GM18499 (cell line): ENCODE data around the gene RTP5.

Experiments
- ATAC-seq: cut with Tn5 transposase; IDR thresholded peaks from one replicate; pipeline ENCODE4 v1.9.1; 2021; ENCODE audit warnings: moderate number of reproducible peaks; ENCODE audit not compliant: insufficient read depth, unreplicated experiment

Gene RTP5

GRCh38 chr2:241857041-241857541, 12.4 kb upstream of the RTP5 start:
- ATAC-seq: no peak

- no peak for ATAC-seq
These were observed 11.9 kb upstream of the RTP5 start for GRCh38 chr2:241857572-241858121.

GRCh38 chr2:241858206-241859016, 11.1 kb upstream of the RTP5 start, which contains the start of gene PDCD1:
Gene PDCD1 (minus strand): TSS chr2:241858894. CDS start chr2:241858838, 56 bp downstream.
- no peak for ATAC-seq

- ATAC-seq: no peak
These were observed 10.5 kb upstream of the RTP5 start for GRCh38 chr2:241859017-241859435.

GRCh38 chr2:241859436-241860183, 9.9 kb upstream of the RTP5 start:
- ATAC-seq: no peak

- ATAC-seq: no peak
These were observed 9.1 kb upstream of the RTP5 start for GRCh38 chr2:241860184-241861078.

- ATAC-seq: no peak
These were observed 8.3 kb upstream of the RTP5 start for GRCh38 chr2:241861264-241861663.

GRCh38 chr2:241862093-241862492, 7.4 kb upstream of the RTP5 start:
- ATAC-seq: no peak

- ATAC-seq: no peak
These were observed 6.6 kb upstream of the RTP5 start for GRCh38 chr2:241862775-241863535.

GRCh38 chr2:241863536-241863954, 6.0 kb upstream of the RTP5 start:
- no peak for ATAC-seq

- no peak for ATAC-seq
These were observed 5.2 kb upstream of the RTP5 start for GRCh38 chr2:241864168-241864849.

- ATAC-seq: no peak
These were observed 4.7 kb upstream of the RTP5 start for GRCh38 chr2:241864850-241865213.

GRCh38 chr2:241865416-241865956, 4.0 kb upstream of the RTP5 start:
- no peak for ATAC-seq

GRCh38 chr2:241865957-241866789, 3.4 kb upstream of the RTP5 start:
- ATAC-seq: no peak

- ATAC-seq: no peak
These were observed 2.5 kb upstream of the RTP5 start for GRCh38 chr2:241866790-241867645.

- no peak for ATAC-seq
These were observed 1.6 kb upstream of the RTP5 start for GRCh38 chr2:241867776-241868420.
